OCI-LY7 (cell line): ENCODE data around the gene CRY2. TPM values are rescaled to one million over a fixed set of nuclear protein-coding genes. Genes with fewer than 3 reads are reported as not detected.

Source experiments
- BruUV-seq: library from RNA; stranded (reverse); fragments of 400-500 nt; replicated peaks from 2 replicates; lab custom pipeline; 2021; lab: Mats Ljungman, UMichigan
- CTCF ChIA-PET: fragments of 300-600 bp; sonication (Branson Sonifier 250); formaldehyde crosslinking; loops from one replicate; lab custom pipeline; 2022; ENCODE audit warnings: antibody characterized with exemption; ENCODE audit not compliant: unreplicated experiment; lab: Charles Lee
- POLR2A ChIA-PET: fragments of 300-600 bp; sonication (Branson Sonifier 250); formaldehyde crosslinking; loops from one replicate; lab custom pipeline; 2022; ENCODE audit warnings: antibody characterized with exemption; lab: Charles Lee
- DNase-seq: peaks from one replicate; pipeline ENCODE4 v3.0.0-alpha.2; 2015; ENCODE audit warnings: low spot score
- H2AFZ ChIP-seq: fragments of 200-600 bp; sonication (generic), shearing (Covaris generic); 2 replicates; pipeline ENCODE4 v1.6.1; 2014; ENCODE audit warnings: mild to moderate bottlenecking, antibody characterized with exemption, low read length, moderate library complexity
- H3K27ac ChIP-seq: fragments of 200-600 bp; sonication (generic); 2 replicates; pipeline ENCODE4 v1.5.1; 2014; ENCODE audit warnings: mixed run types, low read depth, mild to moderate bottlenecking, moderate library complexity, low read length, inconsistent platforms; ENCODE audit not compliant: poor library complexity, severe bottlenecking
- H3K36me3 ChIP-seq: fragments of 200-600 bp; sonication (generic); 2 replicates; pipeline ENCODE4 v1.6.1; 2014; ENCODE audit warnings: mild to moderate bottlenecking, antibody characterized with exemption, low read length, moderate library complexity, mixed read lengths; ENCODE audit not compliant: insufficient read depth
- H3K4me1 ChIP-seq: fragments of 200-600 bp; sonication (generic); 2 replicates; pipeline ENCODE4 v1.5.1; 2014; ENCODE audit warnings: mild to moderate bottlenecking, low read length; ENCODE audit not compliant: insufficient read depth, poor library complexity, severe bottlenecking
- H3K4me2 ChIP-seq: fragments of 200-600 bp; sonication (generic); 2 replicates; pipeline ENCODE4 v1.6.1; 2014; ENCODE audit warnings: mild to moderate bottlenecking, low read length
- H3K4me3 ChIP-seq: fragments of 200-600 bp; sonication (generic); 2 replicates; pipeline ENCODE4 v1.5.1; 2014; ENCODE audit warnings: mild to moderate bottlenecking, low read depth, low read length; ENCODE audit not compliant: poor library complexity, severe bottlenecking
- H3K79me2 ChIP-seq: fragments of 200-600 bp; sonication (generic); 2 replicates; pipeline ENCODE4 v1.6.1; 2016; ENCODE audit warnings: low read depth, mild to moderate bottlenecking, low read length, moderate library complexity, mixed read lengths; ENCODE audit not compliant: insufficient read depth
- H3K9me2 ChIP-seq: fragments of 200-600 bp; sonication (generic); 2 replicates; pipeline ENCODE4 v1.6.1; 2016; ENCODE audit warnings: mild to moderate bottlenecking, low read length, mixed read lengths; ENCODE audit not compliant: insufficient read depth
- H3K9me3 ChIP-seq: fragments of 200-600 bp; sonication (generic); 2 replicates; pipeline ENCODE4 v1.6.1; 2014; ENCODE audit warnings: mild to moderate bottlenecking, mixed run types, low read length, mixed read lengths
- H4K20me1 ChIP-seq: fragments of 200-600 bp; sonication (generic); 2 replicates; pipeline ENCODE4 v1.6.1; 2014; ENCODE audit warnings: mild to moderate bottlenecking, antibody characterized with exemption, low read length, moderate library complexity, mixed read lengths; ENCODE audit not compliant: insufficient read depth
- EZH2phosphoT487 ChIP-seq: fragments of 200-600 bp; sonication (generic); IDR thresholded peaks from 2 replicates; pipeline ENCODE4 v1.6.1; 2018; ENCODE audit warnings: low read depth, borderline replicate concordance, mild to moderate bottlenecking, mixed run types, antibody characterized with exemption, low read length, moderate library complexity, mixed read lengths
- intact Hi-C: fragments of 100-400 bp; cut with micrococcal nuclease; formaldehyde crosslinking; loops from one replicate; pipeline ENCODE4 v1.10.0; 2022; ENCODE audit not compliant: unreplicated experiment
- total RNA-seq, 2 experiments: library from RNA; depleted of rRNA in 1 of 2; stranded (reverse); fragments of >200 nt in 1 of 2; shearing (Covaris generic) in 1 of 2; gene quantifications; 2 replicates each; pipeline ENCODE4 v1.2.3, GENCODE V29; 2014 to 2022
- TF ChIP-seq, protein P1 (sequence below): fragments of 200-600 bp; sonication (generic); conservative IDR thresholded peaks from 2 replicates; pipeline ENCODE4 v1.5.1; 2014; ENCODE audit warnings: mild to moderate bottlenecking, antibody characterized with exemption, low read length, moderate library complexity, mixed read lengths

The CRY2 gene
- total RNA-seq, 2 experiments from 2014 or later, result 19.2 to 24.6 TPM

DNA sequence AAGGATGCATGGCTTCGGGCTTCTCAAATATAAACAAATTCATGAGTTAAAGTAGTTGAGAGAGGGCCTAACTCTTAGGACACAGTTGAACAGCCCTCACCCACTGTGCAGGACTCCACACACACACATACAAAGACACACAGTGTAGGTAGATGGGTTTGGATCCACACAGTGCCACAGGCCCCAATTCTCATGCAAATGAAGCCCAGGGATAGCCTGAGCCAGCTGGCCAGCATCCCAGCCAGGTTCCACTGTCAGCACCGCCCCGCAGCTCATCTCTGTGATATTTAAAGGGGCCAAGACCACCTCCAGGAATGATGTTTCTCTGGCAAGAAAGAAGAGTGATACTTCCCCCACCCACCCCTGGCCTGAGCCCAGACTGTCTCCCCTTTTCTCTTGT, 30.7 kb upstream of the CRY2 start:
- Histone ChIP-seq H3K9me3 (no peaks in the 10 kb centered on the region), H3K4me1 (peaks cover 13% of the 10 kb centered on the region), H2AFZ (no peak overlapping the region), H4K20me1 (no peaks in the 10 kb centered on the region), H3K4me3 (no peak overlapping the region), H3K27ac (no peak overlapping the region), H3K4me2 (no peak overlapping the region), H3K36me3 (0 out of 2 replicates have a peak, but pooled peaks cover 3% of the 10 kb centered on the region), H3K9me2 (no peaks in the 10 kb centered on the region), H3K79me2 (no peaks in the 10 kb centered on the region)
- DNase-seq, result no peak
- CTCF ChIA-PET, result interaction anchor here (0.6 kb wide), 1 partner anchor 82 kb away, joined by 3 read pairs; no protein-coding TSS in a partner anchor
- TF ChIP-seq, protein P1, sequence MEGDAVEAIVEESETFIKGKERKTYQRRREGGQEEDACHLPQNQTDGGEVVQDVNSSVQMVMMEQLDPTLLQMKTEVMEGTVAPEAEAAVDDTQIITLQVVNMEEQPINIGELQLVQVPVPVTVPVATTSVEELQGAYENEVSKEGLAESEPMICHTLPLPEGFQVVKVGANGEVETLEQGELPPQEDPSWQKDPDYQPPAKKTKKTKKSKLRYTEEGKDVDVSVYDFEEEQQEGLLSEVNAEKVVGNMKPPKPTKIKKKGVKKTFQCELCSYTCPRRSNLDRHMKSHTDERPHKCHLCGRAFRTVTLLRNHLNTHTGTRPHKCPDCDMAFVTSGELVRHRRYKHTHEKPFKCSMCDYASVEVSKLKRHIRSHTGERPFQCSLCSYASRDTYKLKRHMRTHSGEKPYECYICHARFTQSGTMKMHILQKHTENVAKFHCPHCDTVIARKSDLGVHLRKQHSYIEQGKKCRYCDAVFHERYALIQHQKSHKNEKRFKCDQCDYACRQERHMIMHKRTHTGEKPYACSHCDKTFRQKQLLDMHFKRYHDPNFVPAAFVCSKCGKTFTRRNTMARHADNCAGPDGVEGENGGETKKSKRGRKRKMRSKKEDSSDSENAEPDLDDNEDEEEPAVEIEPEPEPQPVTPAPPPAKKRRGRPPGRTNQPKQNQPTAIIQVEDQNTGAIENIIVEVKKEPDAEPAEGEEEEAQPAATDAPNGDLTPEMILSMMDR, result no peak
- no peak for TF ChIP-seq EZH2phosphoT487
- POLR2A ChIA-PET, result interaction anchor here (1.1 to 1.5 kb wide), 2 partner anchors 10 to 17 kb away, joined by 4 to 5 read pairs; no protein-coding TSS in a partner anchor
- intact Hi-C loops, result no loop called here
- BruUV-seq, result no TSS peak

DNA sequence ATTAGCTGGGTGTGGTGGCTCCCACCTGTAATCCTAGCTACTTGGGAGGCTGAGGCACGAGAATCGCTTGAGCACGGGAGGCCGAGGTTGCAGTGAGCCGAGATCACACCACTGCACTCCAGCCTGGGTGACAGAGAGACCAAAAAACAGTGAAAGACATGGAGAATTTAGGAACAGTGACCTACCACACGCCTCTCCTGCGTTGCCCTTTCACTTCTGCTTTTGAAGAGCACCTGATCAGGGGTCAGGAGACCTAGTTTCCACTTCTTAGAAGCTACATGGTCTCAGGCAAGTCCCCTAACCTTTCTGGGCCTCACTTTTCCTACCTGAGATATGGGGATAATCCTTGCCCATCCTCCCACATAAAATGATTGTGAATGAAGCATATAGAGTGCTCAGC, 30.1 kb upstream of the CRY2 start:
- no peaks in the 10 kb centered on the region for H3K9me2 ChIP-seq
- peaks cover 13% of the 10 kb centered on the region for H3K4me1 ChIP-seq
- no peaks in the 10 kb centered on the region for H3K9me3 ChIP-seq
- no TSS peak for BruUV-seq
- intact Hi-C loops, result no loop called here
- H3K36me3 ChIP-seq, result no peaks in the 10 kb centered on the region
- 0 out of 2 replicates have a peak overlapping the region, but pooled peaks have one; percentile 11 for H3K4me2 ChIP-seq
- no peak overlapping the region for H3K27ac ChIP-seq
- H2AFZ ChIP-seq, result no peak overlapping the region
- CTCF ChIA-PET, result interaction anchor here (0.6 kb wide), 1 partner anchor 82 kb away, joined by 3 read pairs; no protein-coding TSS in a partner anchor
- H4K20me1 ChIP-seq, result no peaks in the 10 kb centered on the region
- H3K4me3 ChIP-seq, result no peak overlapping the region
- no peaks in the 10 kb centered on the region for H3K79me2 ChIP-seq
- POLR2A ChIA-PET, result interaction anchor here (1.1 to 1.5 kb wide), 2 partner anchors 10 to 17 kb away, joined by 4 to 5 read pairs; no protein-coding TSS in a partner anchor
- TF ChIP-seq, protein P1, result no peak
- TF ChIP-seq EZH2phosphoT487, result no peak
- DNase-seq, result peak; percentile 62

DNA sequence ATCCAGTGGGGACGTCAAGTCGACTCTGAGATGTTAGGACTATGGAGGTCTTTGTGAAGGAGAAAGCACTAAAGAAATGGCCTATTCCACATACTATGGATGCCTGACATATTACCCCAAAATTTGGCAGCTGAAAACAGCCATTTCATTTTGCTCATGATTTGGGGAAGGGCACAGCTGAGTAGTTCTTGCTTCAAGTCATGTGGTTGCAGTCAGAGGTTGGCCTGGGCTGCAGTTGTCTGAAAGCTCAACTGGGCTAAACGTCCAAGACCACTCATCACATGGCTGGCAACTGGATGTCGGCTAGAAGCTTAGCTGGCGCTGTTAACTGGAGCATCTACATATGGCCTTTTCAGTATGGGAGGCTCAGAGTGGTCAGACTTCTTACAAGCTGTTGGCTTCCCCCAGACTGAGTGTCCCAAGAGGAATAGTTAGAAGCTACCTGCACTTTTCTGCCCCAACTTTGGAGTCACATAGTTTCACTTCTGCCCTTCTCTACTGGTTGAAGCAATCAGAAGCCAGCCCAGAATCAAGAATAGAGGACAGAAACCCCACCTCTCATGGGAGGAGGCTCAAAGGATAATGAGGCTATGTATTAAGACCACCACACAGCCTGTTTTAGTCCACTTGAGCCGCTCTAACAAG, 28.2 kb upstream of the CRY2 start:
- Histone ChIP-seq H3K79me2 (no peaks in the 10 kb centered on the region), H3K36me3 (no peaks in the 10 kb centered on the region), H3K9me2 (no peaks in the 10 kb centered on the region), H2AFZ (no peak overlapping the region), H4K20me1 (no peaks in the 10 kb centered on the region), H3K27ac (no peak overlapping the region), H3K4me3 (no peak overlapping the region), H3K9me3 (no peaks in the 10 kb centered on the region), H3K4me1 (peaks cover 25% of the 10 kb centered on the region), H3K4me2 (no peak overlapping the region)
- POLR2A ChIA-PET, result no interaction called here
- no peak for DNase-seq
- intact Hi-C loops, result no loop called here
- CTCF ChIA-PET, result no interaction called here
- TF ChIP-seq EZH2phosphoT487, result no peak
- TF ChIP-seq, protein P1, result no peak
- BruUV-seq, result no TSS peak
